Measurements from ENCODE around the gene ACOXL.
A peak's percentile ranks its signal among the peaks of the same experiment; 100 is the strongest.

The ACOXL gene

DNA sequence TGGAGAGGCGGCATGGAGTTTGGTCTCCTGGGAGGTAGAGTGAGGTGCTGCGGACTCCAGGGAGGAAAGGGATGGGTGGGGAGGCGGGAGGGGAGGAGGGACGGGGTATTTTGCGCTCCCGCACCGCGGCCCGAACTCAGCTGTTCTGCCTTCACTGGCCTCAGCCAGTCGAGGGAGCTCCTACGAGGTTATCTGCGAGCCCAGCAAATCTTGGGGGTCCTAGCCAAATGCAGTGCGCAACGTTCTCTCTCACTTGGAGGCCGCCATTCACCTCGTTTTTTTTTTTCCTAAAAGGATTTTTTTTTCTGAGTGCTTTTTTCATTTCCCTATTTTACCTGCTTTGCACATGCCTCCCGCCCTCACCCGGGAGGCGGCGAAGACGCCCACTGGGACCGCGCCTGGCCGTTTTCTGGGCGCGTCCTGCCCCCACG, 387.5 kb downstream of the ACOXL start:
- no peak for DNase-seq

DNA sequence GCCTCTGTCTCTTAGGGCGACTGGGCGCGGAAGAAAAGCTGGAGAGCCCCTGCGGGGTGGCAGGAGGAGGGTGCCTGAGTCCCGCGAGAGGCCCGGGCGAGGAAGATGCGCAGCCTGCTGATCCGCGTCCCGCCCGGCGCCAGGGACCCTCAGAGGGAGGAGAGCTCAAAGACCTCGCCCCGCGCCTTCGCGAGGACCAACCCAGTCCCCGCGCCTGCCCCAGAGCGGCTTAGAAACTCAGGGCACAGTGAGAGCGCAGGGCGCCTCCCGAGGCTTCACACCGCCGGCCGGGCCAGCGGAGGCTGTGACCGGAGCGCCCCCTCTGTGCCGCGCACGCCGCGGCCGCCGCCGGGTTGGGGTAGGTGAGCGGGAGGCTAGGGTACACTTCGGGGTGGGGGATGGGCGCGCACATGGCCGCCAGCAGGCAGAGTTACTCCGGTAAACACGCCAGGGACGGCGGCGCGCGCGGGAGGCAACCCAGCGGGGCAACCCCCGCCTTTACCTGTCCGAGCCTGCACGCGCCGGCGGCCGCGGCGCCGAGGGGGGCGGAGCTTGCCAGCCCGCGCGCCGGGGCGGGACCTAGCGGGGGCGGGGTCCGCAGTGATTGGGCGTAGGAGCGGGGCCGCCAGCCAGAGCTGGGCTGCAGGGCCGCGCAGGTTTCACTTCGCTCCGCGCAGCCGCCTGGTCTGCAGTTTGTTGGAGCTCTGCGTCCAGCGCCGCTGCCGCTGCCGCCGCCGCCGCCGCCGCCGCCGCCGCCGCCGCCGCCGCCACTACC, 388.1 kb downstream of the ACOXL start, which contains the start of gene BCL2L11:
Gene BCL2L11 (plus strand): TSS at position 662 of the 775 bp plus-strand sequence. CDS start 2,832 bp downstream, outside the sequence.
- peak; percentile 91 for DNase-seq

DNA sequence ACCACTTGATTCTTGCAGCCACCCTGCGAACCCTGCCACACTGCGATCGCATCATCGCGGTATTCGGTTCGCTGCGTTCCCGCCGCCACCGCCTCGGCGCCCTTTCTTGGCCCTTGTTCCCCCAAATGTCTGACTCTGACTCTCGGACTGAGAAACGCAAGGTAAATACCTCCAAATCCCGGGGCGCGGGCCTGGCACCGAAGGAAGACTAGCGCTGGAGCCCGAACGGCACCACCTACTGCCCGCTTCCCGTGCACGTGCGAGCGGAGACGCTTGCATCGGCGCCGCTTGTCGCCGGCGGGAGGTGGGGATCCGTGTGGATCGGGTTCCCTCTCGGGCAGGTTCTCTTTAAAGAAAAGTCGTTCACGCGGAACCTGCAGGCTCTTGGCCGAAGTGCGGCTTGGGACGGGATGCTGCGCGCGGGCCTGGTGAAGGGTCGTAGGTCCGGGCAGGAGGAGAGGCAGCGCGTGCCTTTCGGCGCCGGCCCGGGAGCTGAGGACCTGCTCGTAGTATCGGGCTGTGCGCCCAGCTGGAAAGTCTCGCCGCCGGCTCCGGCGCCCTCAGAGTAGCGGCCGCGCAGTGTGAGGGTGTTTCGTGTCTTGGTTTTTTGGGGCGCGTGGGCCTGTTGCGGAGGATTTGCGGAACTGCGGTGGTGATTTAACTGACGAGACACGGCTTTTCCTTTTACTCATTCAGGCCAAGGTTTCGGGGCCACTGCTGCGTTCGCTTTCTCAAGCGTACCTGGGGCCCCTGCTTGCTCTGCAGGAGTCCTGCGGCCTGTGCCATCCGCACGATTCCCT, 388.9 kb downstream of the ACOXL start:
- DNase-seq: peak; percentile 60

DNA sequence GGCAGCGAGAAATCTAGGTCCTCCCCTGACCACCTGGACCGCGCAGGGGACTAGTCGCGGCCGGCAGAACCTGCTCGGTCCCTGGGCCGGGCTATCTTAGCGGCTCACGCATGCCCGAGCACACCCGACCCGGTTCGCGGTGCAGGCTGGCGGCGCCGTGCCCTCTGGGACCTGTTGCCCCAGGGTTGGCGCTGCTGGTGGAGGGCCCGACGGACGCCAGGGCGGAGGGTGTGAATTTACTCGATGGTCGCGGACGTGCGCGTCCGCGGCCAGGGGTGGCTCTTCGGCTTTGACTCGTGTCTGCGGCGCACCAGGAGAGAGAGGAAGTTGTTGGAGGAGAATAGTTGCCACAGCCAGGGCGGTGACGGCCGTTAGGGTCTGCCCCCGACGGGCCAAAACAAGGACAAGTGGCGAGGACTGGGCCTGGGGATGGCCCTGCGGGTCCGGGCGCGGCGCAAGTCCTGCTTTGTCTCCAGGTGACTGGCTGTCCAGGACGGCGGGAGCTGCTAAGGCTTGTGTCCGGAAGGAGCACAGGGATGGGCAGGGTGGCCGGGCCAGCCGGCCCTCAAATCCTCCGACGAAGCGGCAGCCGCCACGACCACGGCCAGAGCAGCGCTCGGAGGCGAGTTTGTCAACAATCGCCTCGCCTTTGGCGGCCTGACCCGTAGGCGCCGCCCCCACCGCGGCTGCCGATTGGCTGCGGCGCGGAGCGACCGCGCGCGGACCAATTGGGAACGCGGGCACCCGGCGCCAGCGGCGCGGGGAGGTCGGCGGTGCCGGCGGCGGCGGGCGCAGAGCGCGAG, 389.7 kb downstream of the ACOXL start:
- peak; percentile 83 for DNase-seq

DNA sequence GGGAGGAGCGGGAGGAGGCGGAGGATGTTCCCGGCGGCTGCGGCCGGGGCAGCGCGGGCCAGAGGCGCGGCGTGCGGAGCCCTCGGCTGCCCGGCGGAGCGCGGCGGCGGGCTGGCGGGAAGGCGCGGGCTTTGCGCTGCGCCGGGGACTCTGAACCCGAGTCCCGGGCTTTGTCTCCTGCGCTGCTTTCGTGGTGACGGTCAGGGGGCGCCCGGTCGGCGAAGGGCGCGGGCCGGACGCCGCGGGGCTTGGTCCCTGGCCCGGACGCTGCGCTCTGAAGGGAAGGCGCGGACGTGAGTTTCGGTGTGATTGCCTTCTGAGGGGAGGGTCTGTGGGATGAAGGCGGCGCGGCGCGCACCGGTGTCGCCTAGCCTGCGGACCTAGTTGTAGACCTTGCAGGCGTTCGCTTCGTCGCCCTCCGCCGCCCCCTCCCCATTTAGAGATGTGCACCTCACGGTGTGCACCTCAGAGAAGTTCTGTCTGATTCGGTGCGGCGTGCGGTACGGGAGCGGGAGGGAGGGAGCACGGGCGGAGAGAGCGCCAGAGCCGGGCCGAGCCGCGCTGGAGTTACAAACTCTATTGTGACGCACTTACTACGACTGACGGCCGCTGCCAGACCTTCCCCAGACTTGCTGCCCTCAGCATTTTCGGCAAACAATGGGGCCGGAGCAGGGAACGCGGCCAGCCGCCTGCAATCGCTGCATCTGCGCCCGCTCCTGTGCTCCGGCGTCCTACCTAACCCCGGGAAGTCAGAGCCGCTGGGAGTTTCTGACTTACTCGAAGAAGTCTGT, 390.5 kb downstream of the ACOXL start:
- peak; percentile 40 for DNase-seq

DNA sequence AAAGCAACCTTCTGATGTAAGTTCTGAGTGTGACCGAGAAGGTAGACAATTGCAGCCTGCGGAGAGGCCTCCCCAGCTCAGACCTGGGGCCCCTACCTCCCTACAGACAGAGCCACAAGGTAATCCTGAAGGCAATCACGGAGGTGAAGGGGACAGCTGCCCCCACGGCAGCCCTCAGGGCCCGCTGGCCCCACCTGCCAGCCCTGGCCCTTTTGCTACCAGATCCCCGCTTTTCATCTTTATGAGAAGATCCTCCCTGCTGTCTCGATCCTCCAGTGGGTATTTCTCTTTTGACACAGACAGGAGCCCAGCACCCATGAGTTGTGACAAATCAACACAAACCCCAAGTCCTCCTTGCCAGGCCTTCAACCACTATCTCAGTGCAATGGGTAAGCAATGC, 391.4 kb downstream of the ACOXL start:
- DNase-seq: no peak

DNA sequence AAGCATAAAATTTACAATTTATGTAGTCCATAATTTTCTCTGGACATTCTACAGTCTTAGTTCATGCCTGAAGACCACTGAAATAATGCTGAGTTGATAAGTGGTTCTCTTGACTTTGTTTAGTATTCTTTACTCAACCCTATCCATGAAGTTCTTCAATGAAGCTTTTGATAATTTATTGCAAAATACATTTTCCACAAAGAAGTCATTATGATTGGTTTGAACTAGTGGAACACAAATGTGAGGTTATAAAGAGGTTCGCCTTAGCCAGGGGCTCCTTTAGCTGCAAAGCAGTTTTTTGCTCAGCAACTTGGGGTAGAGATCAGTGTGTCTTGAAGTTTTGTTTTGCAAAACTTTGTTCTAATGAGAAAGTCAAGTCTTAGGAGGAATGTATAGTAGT, 394.2 kb downstream of the ACOXL start:
- DNase-seq: no peak

DNA sequence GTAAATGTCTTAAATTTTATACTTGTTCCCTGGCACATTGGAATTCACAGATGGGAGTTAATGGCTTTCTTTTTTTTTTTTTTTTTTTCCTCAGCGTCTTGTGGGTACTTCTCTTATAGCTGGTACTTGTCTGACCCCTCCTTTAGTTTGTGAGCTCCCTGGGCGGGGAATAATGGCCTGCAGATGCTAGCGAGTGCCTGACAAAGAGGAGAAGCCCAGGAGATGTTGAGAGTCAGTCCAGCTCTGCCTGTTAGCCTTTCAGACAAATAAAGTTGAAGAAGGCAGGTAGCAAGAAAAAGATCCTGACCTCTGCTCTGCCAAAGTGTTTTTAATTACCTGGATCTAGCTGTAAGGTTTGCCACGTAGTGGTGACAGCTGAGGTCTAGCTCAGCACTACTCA, 395.0 kb downstream of the ACOXL start:
- DNase-seq: no peak

DNA sequence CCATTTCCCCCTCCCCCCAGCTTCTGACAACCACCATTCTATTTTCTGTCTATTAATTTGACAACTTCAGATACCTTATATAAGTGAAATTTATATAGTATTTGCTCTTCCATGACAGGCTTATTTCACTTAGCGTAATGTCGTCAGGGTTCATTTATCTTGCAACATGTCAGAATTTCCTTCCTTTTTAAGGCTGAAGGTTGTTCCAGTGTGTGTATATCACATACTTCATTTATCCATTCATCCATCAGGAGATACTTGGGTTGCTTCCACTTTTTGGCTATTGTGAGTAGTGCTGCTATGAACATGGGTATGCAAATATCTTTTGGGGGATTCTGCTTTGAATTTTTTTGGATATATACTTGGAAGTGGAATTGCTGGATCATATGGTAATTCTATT, 395.7 kb downstream of the ACOXL start:
- DNase-seq: no peak

DNA sequence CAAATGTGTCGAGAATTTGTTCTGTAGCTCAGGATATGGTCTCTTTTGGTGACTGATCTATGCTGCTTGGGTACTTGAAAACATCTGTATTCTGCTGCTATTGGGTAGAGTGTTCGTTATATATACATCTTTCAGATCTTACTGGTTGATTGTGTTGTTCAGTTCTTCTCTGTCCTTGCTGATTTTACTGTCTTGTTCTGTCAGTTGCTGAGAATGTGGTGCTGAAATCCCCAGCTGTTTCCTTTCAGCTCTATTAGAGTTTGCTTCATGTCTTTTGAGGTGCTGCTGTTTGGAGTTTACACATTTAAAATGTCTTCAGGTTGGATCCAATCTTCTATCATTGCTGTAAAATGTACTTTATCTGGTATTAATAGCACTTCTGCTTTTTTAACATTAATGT, 401.2 kb downstream of the ACOXL start:
- DNase-seq: no peak

DNA sequence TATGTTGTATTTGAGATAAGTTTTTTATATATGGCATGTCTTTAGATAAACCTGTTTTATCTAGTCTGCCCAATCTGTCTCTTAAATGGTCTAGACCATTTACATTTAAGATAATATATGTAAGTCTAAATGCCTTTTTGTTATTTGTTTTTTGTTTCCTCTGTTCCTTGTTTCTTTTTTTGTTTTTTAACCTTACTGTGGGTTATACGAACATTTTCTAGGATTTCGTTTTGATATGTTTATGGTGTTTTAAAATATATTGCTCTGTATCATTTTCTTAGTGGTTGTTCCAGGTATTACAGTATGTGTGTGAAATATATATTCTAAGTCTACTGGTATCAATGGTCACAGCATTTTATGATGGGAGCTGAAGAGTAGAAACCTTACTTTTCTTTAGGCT, 401.7 kb downstream of the ACOXL start:
- no peak for DNase-seq

DNA sequence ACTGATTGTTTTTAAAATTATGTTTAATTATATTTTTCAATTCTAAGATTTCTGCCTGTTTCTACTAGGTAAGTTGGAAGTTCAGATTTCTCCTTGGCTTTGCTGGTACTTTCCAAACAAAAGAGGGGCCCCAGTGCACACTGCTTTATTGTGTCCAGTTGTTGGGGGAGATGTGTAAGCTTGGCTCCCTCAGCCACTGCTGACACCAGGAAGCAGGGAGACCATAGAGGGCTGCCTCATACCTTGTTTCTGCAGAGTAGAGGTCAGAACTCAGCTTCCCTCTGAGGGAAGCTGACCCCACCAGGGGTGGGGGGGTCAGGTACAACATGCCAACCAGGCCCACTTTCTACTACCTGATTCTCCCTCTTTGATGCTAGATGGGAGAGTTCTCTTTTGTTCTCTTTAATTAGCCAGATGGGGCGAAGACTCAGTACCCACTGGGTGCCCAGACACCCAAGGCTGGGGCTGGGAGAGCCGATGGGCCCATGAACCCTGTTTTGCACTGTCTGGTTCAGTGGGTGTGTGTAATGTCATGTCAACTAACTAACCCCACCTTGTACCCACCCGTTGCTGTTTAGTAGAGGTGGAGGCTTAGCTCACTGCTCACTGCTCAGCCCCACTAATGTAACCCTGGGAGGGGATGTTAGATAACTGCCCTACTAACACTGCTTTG, 403.0 kb downstream of the ACOXL start:
- no peak for DNase-seq

DNA sequence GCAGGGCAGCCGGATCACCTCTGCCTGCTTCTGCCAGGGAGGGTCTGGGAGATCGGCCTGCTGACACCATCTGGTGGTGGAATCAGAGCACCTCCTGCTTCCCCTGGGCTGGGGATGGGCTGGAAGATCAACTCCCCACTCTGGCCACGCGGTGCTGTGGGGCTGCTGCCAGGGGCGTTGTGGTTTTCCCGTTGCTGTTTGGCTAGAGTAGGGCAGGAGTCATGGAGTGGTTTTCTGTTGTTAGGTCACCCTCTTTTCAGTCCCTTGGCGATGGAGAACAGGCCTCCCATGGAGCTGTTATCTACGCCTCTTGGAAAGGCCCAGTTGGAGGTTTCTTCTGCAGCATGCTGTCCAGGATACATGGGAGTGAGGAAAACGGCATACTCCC, 403.5 kb downstream of the ACOXL start:
- DNase-seq: peak; percentile 22

DNA sequence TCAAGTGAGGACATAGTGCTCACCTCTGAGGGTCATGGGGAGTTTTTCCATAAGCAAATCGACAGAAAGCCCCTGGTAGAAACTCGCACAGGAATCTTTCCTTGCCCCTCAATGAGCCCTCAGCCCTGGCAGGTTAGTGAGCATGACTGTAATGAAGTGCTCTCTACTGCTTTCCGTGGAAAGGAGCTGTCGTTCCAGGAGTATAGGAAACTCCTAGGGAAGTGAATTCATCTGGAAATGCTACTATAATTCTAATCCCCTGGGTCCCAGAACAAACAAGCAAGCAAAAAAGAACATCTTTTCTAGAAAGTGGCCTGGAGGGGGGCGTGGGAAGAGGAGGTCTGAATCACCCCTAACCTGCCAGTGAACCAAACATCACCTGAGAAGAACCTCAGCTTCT, 406.5 kb downstream of the ACOXL start:
- no peak for DNase-seq

DNA sequence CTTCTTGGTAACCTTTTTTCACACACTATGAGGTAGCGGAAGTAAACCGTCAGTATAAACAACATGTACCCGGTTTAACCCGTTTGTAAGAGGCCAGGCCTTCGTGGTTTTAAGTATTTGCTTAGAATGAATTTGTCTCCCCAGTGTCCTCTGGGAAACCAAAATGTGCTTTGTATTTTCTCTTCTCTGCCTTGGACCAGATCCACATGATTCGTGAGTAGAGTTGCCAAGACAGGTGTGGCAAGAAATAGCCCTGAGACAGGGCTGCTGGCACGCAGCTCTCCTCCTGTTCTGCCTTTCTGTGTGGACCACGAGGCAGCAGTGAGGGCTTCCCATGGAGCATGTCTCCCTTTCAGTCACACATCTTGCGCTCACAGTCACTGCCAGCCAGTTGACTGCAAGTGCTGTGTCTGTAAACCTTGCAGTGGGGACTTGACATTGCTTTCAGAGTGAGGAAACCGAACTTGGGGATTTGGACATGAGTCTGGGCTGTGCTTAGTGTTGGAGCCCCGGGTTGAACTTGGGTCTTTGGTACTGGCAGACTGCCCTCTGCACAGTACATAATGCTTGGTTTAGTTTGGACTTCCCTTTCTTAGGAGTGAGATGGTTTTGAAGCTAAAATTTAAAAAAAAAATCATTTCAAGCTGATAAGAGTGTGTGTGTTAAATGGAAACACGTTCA, 407.4 kb downstream of the ACOXL start:
- no peak for DNase-seq

DNA sequence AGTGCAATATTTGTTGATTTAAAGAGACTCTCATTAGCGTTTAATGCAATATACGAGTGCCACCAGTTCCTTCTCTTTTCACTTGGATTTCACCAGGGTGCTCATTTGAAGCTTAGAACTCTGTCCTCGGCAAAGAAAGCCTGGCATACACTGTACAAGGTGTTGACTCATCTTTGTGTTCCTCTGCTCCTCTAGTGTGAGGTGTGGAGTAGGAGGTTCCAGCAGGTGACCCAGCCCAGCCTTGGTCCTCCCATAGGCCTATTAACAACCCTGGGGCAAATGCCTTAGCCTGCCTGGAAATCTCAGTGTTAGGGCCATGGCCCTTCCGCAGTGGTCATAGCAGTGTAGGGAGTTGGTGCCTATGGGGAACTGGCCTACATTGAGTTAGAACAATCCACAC, 408.4 kb downstream of the ACOXL start:
- no peak for DNase-seq

DNA sequence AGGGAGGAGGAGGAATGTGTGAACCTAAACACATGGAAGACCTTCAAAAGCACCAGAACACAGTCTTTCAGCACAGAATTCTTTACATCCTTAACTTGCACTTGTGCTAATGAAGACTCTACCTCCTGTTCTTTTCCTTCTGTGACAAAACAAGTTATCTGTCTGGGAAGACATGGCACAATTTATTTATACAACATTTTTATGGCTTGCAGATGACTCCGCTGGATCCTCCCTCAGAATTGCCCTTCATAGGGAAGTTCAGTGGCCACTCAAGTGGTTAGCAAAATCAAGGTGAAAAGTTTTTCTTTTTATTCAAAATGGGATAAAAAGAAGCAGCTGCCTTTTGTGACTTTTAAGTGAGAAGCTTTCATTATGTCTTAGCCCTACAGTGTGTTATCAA, 409.7 kb downstream of the ACOXL start:
- no peak for DNase-seq

DNA sequence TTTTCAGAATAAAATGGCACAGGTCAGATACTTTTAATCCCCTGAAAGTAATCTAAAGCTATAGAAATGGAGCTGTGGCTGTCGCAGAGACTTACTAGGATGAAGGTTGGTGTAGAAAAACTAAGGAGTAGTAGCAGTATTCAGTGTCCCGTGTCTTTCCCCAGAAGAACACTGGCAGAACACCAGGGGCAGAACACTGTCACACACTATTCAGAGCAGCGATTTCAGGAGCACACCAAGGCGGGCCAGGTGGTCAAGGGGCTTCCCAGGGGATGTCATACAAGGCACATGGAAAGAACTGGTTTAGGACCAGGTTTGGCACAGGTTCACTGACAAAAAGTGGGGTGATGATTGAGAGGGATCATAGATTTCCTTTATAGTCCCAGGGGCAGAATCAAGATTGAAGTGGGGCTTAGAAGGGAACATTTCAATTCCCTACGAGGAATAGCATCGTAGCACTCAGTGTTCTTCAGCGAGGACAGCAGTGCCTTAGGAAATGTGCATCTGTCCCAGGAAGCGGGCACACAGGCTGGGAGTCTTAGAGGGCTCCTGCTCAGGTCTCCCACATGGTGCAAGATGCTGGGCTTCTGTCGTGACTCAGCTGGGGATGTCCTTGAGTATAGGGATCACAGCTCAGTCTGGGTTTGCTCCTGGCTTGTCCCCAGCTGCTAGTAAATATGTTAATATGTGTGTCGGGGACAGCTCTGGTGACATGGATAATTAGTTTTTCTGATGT, 410.9 kb downstream of the ACOXL start:
- no peak for DNase-seq

DNA sequence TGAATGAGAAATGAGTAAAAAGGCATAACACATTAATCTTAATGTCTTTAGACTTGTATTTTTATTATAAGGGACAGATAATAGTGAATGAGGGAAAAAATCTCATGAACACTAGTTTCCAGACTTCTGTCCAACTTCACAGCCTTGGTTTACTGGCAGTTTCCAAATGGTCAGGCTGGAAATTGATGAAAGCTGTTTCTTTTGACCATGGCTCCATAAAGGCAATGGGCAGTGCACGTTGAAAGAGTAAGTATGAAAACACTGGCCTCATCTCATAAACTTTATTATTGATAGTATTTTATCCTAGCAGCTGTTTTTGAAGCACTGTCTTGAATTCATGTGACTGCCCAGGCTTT, 411.4 kb downstream of the ACOXL start:
- no peak for DNase-seq

DNA sequence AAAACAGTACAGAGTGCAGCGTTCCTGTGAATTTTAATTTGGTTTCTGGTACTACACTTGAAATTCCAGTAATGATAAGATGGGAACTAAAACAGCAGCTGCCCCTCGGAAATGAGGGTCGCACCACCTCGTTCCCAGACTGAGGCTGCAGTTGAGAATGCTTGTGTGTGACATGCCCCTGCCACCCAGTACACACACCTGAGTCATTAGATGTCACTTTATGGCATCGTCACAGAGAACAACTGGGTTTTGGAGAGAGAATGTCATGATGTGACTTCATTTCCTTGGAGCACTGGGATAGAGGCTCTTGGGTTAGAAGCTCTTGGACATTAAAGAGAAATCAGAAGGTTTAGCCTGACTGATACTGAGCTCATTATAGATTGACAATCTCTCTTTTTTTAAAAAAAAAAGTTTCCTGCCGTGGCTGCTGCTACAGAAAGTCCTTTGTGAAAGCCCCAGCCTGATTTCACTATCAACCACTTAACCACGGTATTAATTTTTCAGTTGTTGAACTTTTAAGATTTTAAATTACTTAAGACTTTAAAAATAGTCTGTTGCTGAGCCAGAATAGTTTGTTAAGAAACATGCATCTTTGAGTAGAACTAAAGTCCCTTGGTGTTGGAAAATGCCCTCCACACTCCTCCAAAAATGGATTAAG, 412.9 kb downstream of the ACOXL start:
- no peak for DNase-seq
